ENCODE results near the gene ENTHD1. TPM values are rescaled to one million over a fixed set of nuclear protein-coding genes. Genes with fewer than 3 reads are reported as not detected.

The ENTHD1 gene
- total and polyA plus RNA-seq, 2 of the 8 experiments (the other 6 are each of a cell fraction or from before 2014, with no cell fraction given) = not detected

- no peak overlapping the region for H3K4ac ChIP-seq (replicated peaks; ENCODE audit: insufficient read length, low read depth, low read length)
- no peak overlapping the region for H2BK5ac ChIP-seq (ENCODE audit: low read depth, low read length)
- H2BK15ac ChIP-seq (ENCODE audit: low read length) = no peak overlapping the region
- DNase-seq (ENCODE audit: low read depth in 1 of 2, low spot score in 2 of 2) (no peak), FAIRE-seq (no peak)
- H3K79me1 ChIP-seq (ENCODE audit: low read depth, low read length) = no peaks in the 10 kb centered on the region
- WGBS, 2 experiments (ENCODE audit: extremely low coverage in 1 of 2, insufficient coverage in 1 of 2, insufficient read length in 1 of 2, insufficient replicate concordance in 2 of 2, low coverage in 1 of 2, low lambda C conversion rate in 2 of 2, missing lambda C conversion rate in 1 of 2) = 86% methylated on average over 8 of the region's 8 CpGs; no CpG with 5 or more reads in 1 of the 2 experiments
- no peaks in the 10 kb centered on the region for H3K36me3 ChIP-seq (ENCODE audit: control insufficient read depth in 2 of 4, insufficient read depth in 4 of 4, low read length in 3 of 4)
- TF ChIP-seq KDM1A (IDR thresholded peaks at IDR 0.05; ENCODE audit: borderline replicate concordance, low read length) = no peak
- H3K14ac ChIP-seq (ENCODE audit: insufficient read length) = no peak overlapping the region
- H3K18ac ChIP-seq (ENCODE audit: extremely low read depth, low read length) = no peak overlapping the region
- H2AK5ac ChIP-seq (ENCODE audit: low read depth, low read length) = no peak overlapping the region
- H3K27me3 ChIP-seq (replicated peaks in 1 of 4; ENCODE audit: control insufficient read depth in 3 of 4, extremely low read depth in 1 of 4, insufficient read depth in 3 of 4, low read length in 3 of 4) = no peaks in the 10 kb centered on the region
- H3K27ac ChIP-seq (ENCODE audit: low read depth, low read length) = no peak overlapping the region
- H3K4me3 ChIP-seq (ENCODE audit: extremely low read depth in 1 of 4, insufficient read depth in 2 of 4, low read depth in 3 of 4, low read length in 4 of 4) = no peak overlapping the region
- H3K4me2 ChIP-seq (ENCODE audit: insufficient read depth in 1 of 2, low read depth in 2 of 2, low read length in 2 of 2) = no peak overlapping the region
- no peak overlapping the region for H3K9ac ChIP-seq (replicated peaks in 1 of 4; ENCODE audit: extremely low read depth in 1 of 4, low read depth in 3 of 4, low read length in 3 of 4)
- H3K23me2 ChIP-seq (ENCODE audit: low read depth, low read length) = no peaks in the 10 kb centered on the region
- no peak overlapping the region for H3K56ac ChIP-seq (replicated peaks; ENCODE audit: insufficient read length, low read depth, low read length)
- H4K8ac ChIP-seq (ENCODE audit: extremely low read depth, insufficient read depth, low read length) = no peak overlapping the region
- no peak overlapping the region for H2BK120ac ChIP-seq (replicated peaks; ENCODE audit: low read depth, low read length)
- POLR2A ChIA-PET (ENCODE audit: partially characterized antibody) = no interaction called here
- no peak overlapping the region for H3K23ac ChIP-seq (ENCODE audit: insufficient read length)
- no peaks in the 10 kb centered on the region for H3K9me3 ChIP-seq (ENCODE audit: insufficient read depth in 2 of 2, low read depth in 1 of 2, low read length in 1 of 2)
- no peak overlapping the region for H4K5ac ChIP-seq (ENCODE audit: insufficient read length, low read depth, low read length)
- H4K20me1 ChIP-seq (replicated peaks in 1 of 2; ENCODE audit: control insufficient read depth in 1 of 2, insufficient read depth in 2 of 2, low read length in 2 of 2) = peaks cover 0 to 2% of the 10 kb centered on the region in 2 experiments
- H2BK12ac ChIP-seq (ENCODE audit: low read depth, low read length) = no peak overlapping the region
- H4K91ac ChIP-seq (replicated peaks; ENCODE audit: insufficient read length, low read length) = no peak overlapping the region
- CTCF ChIA-PET (ENCODE audit: partially characterized antibody) = interaction anchor here (1.0 to 1.7 kb wide), 2 partner anchors 17 to 184 kb away, joined by 3 to 5 read pairs; no protein-coding TSS in a partner anchor
- H3K4me1 ChIP-seq (replicated peaks in 1 of 4; ENCODE audit: control insufficient read depth in 3 of 4, insufficient read depth in 4 of 4, low read length in 3 of 4) = no peaks in the 10 kb centered on the region; a peak in 1 of 7 replicates
- H2BK20ac ChIP-seq (ENCODE audit: low read length) = no peak overlapping the region
- H2AFZ ChIP-seq (ENCODE audit: low read length) = no peak overlapping the region
- no peaks in the 10 kb centered on the region for H3K79me2 ChIP-seq (ENCODE audit: control insufficient read depth in 1 of 2, insufficient read depth in 2 of 2, low read length in 2 of 2)
Observed at GRCh38 chr22:39718921-39719475, 174.6 kb downstream of the ENTHD1 start.

All from H1 (cell line).